Panc1 (cell line): ENCODE results near the gene IFNL3.

Experiments
- TF ChIP-seq, protein P1 (sequence below): fragments of 450-650 bp; IDR thresholded peaks from 2 replicates; pipeline ENCODE4 v1.5.1; 2017; ENCODE audit warnings: mild to moderate bottlenecking
- TF ChIP-seq, protein P2 (sequence below), 2 experiments: IDR thresholded peaks; 2 replicates each; pipeline ENCODE4 v1.6.1; 2011 to 2012; ENCODE audit warnings: low read depth in 2 of 2, control low read depth in 1 of 2, low read length in 1 of 2, mild to moderate bottlenecking in 1 of 2, moderate library complexity in 1 of 2; ENCODE audit not compliant: insufficient read depth in 1 of 2

- TF ChIP-seq, protein P1, sequence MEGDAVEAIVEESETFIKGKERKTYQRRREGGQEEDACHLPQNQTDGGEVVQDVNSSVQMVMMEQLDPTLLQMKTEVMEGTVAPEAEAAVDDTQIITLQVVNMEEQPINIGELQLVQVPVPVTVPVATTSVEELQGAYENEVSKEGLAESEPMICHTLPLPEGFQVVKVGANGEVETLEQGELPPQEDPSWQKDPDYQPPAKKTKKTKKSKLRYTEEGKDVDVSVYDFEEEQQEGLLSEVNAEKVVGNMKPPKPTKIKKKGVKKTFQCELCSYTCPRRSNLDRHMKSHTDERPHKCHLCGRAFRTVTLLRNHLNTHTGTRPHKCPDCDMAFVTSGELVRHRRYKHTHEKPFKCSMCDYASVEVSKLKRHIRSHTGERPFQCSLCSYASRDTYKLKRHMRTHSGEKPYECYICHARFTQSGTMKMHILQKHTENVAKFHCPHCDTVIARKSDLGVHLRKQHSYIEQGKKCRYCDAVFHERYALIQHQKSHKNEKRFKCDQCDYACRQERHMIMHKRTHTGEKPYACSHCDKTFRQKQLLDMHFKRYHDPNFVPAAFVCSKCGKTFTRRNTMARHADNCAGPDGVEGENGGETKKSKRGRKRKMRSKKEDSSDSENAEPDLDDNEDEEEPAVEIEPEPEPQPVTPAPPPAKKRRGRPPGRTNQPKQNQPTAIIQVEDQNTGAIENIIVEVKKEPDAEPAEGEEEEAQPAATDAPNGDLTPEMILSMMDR: no peak
- TF ChIP-seq, protein P2, sequence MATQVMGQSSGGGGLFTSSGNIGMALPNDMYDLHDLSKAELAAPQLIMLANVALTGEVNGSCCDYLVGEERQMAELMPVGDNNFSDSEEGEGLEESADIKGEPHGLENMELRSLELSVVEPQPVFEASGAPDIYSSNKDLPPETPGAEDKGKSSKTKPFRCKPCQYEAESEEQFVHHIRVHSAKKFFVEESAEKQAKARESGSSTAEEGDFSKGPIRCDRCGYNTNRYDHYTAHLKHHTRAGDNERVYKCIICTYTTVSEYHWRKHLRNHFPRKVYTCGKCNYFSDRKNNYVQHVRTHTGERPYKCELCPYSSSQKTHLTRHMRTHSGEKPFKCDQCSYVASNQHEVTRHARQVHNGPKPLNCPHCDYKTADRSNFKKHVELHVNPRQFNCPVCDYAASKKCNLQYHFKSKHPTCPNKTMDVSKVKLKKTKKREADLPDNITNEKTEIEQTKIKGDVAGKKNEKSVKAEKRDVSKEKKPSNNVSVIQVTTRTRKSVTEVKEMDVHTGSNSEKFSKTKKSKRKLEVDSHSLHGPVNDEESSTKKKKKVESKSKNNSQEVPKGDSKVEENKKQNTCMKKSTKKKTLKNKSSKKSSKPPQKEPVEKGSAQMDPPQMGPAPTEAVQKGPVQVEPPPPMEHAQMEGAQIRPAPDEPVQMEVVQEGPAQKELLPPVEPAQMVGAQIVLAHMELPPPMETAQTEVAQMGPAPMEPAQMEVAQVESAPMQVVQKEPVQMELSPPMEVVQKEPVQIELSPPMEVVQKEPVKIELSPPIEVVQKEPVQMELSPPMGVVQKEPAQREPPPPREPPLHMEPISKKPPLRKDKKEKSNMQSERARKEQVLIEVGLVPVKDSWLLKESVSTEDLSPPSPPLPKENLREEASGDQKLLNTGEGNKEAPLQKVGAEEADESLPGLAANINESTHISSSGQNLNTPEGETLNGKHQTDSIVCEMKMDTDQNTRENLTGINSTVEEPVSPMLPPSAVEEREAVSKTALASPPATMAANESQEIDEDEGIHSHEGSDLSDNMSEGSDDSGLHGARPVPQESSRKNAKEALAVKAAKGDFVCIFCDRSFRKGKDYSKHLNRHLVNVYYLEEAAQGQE (IDR thresholded peaks at IDR 0.05; ENCODE audit: insufficient read depth in 1 of 2, low read depth in 2 of 2, low read length in 1 of 2): no peak
Measured at GRCh38 chr19:39207293-39207836, 37.4 kb downstream of the IFNL3 start.
